GM12864 (cell line): Measurements from ENCODE around the gene RFTN1.

ENCODE experiments used
- DNase-seq: peaks from one replicate; pipeline ENCODE4 v3.0.0-alpha.2; 2011; ENCODE audit warnings: low read depth
- H3K4me3 ChIP-seq: 2 replicates; pipeline ENCODE4 v1.5.1; 2011; ENCODE audit warnings: mild to moderate bottlenecking, low read depth, low read length, control low read depth
- CTCF ChIP-seq: IDR thresholded peaks from 2 replicates; pipeline ENCODE4 v1.5.1; 2011; ENCODE audit warnings: low read depth, mild to moderate bottlenecking, moderate library complexity, low read length, control low read depth, inconsistent platforms; ENCODE audit errors: missing control alignments

RFTN1 gene

GRCh38 chr3:16374047-16374934 lies 139.2 kb downstream of the RFTN1 start:
- no peak for DNase-seq
- TF ChIP-seq CTCF: no peak
- H3K4me3 ChIP-seq: no peak overlapping the region

GRCh38 chr3:16373341-16373946 lies 140.1 kb downstream of the RFTN1 start:
- no peak for DNase-seq
- TF ChIP-seq CTCF: peak; percentile 24
- no peak overlapping the region for H3K4me3 ChIP-seq

- DNase-seq: no peak
- peak overlapping the region; percentile 11; the same call in 1 of the 2 replicates for H3K4me3 ChIP-seq
- no peak for TF ChIP-seq CTCF
These were observed 140.9 kb downstream of the RFTN1 start for GRCh38 chr3:16372362-16373292.

GRCh38 chr3:16370872-16371740 lies 142.4 kb downstream of the RFTN1 start:
- no peak for DNase-seq
- TF ChIP-seq CTCF: no peak
- H3K4me3 ChIP-seq: no peak overlapping the region

- H3K4me3 ChIP-seq: no peak overlapping the region
- DNase-seq: no peak
- TF ChIP-seq CTCF: no peak
These were observed 143.0 kb downstream of the RFTN1 start for GRCh38 chr3:16370503-16370871.

- no peak for DNase-seq
- TF ChIP-seq CTCF: no peak
- H3K4me3 ChIP-seq: no peak overlapping the region
These were observed 143.6 kb downstream of the RFTN1 start for GRCh38 chr3:16369885-16370284.
